Measurements from ENCODE around the gene ZNF385C. TPM values are rescaled to one million over a fixed set of nuclear protein-coding genes. Genes with fewer than 3 reads are reported as not detected.
A peak's percentile ranks its signal among the peaks of the same experiment; 100 is the strongest.

Gene ZNF385C
- total RNA-seq, 2 experiments from 2014 or later, result 0.67 to 0.85 TPM

- no peak for TF ChIP-seq EZH2phosphoT487 (IDR thresholded peaks at IDR 0.05; ENCODE audit: borderline replicate concordance, low read depth, low read length)
- TF ChIP-seq, protein P1, sequence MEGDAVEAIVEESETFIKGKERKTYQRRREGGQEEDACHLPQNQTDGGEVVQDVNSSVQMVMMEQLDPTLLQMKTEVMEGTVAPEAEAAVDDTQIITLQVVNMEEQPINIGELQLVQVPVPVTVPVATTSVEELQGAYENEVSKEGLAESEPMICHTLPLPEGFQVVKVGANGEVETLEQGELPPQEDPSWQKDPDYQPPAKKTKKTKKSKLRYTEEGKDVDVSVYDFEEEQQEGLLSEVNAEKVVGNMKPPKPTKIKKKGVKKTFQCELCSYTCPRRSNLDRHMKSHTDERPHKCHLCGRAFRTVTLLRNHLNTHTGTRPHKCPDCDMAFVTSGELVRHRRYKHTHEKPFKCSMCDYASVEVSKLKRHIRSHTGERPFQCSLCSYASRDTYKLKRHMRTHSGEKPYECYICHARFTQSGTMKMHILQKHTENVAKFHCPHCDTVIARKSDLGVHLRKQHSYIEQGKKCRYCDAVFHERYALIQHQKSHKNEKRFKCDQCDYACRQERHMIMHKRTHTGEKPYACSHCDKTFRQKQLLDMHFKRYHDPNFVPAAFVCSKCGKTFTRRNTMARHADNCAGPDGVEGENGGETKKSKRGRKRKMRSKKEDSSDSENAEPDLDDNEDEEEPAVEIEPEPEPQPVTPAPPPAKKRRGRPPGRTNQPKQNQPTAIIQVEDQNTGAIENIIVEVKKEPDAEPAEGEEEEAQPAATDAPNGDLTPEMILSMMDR (conservative IDR thresholded peaks at IDR 0.05; ENCODE audit: low read length), result no peak
- peaks cover 70% of the 10 kb centered on the region for H3K79me2 ChIP-seq (ENCODE audit: insufficient read depth, low read depth, low read length)
- peak overlapping the region; percentile 35 for H3K4me3 ChIP-seq (ENCODE audit: low read depth, low read length, poor library complexity, severe bottlenecking)
- H4K20me1 ChIP-seq (ENCODE audit: insufficient read depth, low read length), result 0 out of 2 replicates have a peak, but pooled peaks cover 5% of the 10 kb centered on the region
- intact Hi-C loops (cut with micrococcal nuclease; ENCODE audit: unreplicated experiment), result no loop called here
- H3K9me3 ChIP-seq (ENCODE audit: low read length), result no peaks in the 10 kb centered on the region
- H2AFZ ChIP-seq (ENCODE audit: low read length), result no peak overlapping the region
- BruUV-seq (replicated peaks), result no TSS peak
- H3K4me1 ChIP-seq (ENCODE audit: insufficient read depth, low read length, poor library complexity, severe bottlenecking), result peaks cover 64% of the 10 kb centered on the region
- peak overlapping the region; percentile 94 for H3K27ac ChIP-seq (ENCODE audit: low read depth, low read length, poor library complexity, severe bottlenecking)
- peaks cover 50% of the 10 kb centered on the region for H3K36me3 ChIP-seq (ENCODE audit: insufficient read depth, low read length)
- DNase-seq (ENCODE audit: low spot score), result peak; percentile 71
- CTCF ChIA-PET (ENCODE audit: unreplicated experiment), result interaction anchor here (0.6 kb wide), 1 partner anchor 20 kb away, joined by 3 read pairs; no protein-coding TSS in a partner anchor
- no peaks in the 10 kb centered on the region for H3K9me2 ChIP-seq (ENCODE audit: insufficient read depth, low read length)
- peak overlapping the region; percentile 62 for H3K4me2 ChIP-seq (ENCODE audit: low read length)
- POLR2A ChIA-PET, result interaction anchor here (1.0 kb wide), 2 partner anchors 17 to 21 kb away, joined by 3 to 4 read pairs; no protein-coding TSS in a partner anchor
Observed at GRCh38 chr17:42135664-42136653, 37.7 kb upstream of the ZNF385C start.

DNA sequence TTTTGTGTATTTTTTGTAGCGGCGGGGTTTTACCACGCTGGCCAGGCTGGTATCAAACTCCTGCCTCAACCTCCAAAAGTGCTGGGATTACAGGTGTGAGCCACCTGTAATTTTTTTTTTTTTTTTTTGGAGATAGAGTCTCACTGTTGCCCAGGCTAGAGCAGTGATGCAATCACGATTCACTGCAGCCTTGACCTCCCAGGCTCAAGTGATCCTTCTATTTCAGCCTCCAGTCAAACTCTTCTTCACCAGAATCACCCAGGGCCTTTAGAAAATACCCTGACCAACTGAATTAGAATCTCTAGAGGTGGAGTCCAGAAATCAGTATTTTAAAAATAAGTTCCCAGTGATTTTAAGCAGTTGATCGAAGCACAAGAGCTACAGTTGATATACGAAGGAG, 36.9 kb upstream of the ZNF385C start:
- TF ChIP-seq, protein P1 (conservative IDR thresholded peaks at IDR 0.05; ENCODE audit: low read length), result no peak
- no peak for TF ChIP-seq EZH2phosphoT487 (IDR thresholded peaks at IDR 0.05; ENCODE audit: borderline replicate concordance, low read depth, low read length)
- no TSS peak for BruUV-seq (replicated peaks)
- peak overlapping the region; percentile 94 for H3K27ac ChIP-seq (ENCODE audit: low read depth, low read length, poor library complexity, severe bottlenecking)
- peaks cover 71% of the 10 kb centered on the region for H3K79me2 ChIP-seq (ENCODE audit: insufficient read depth, low read depth, low read length)
- H2AFZ ChIP-seq (ENCODE audit: low read length), result no peak overlapping the region
- H3K4me3 ChIP-seq (ENCODE audit: low read depth, low read length, poor library complexity, severe bottlenecking), result no peak overlapping the region
- ChIA-PET CTCF (ENCODE audit: unreplicated experiment) (no interaction called here), POLR2A (interaction anchor here (0.6 to 1.5 kb wide), 5 partner anchors 16 to 307 kb away, joined by 3 to 5 read pairs (median 4); partner anchors contain the start of gene DNAJC7)
- H3K4me2 ChIP-seq (ENCODE audit: low read length), result peak overlapping the region; percentile 62
- no peaks in the 10 kb centered on the region for H3K9me2 ChIP-seq (ENCODE audit: insufficient read depth, low read length)
- peaks cover 69% of the 10 kb centered on the region for H3K4me1 ChIP-seq (ENCODE audit: insufficient read depth, low read length, poor library complexity, severe bottlenecking)
- no peaks in the 10 kb centered on the region for H3K9me3 ChIP-seq (ENCODE audit: low read length)
- DNase-seq (ENCODE audit: low spot score), result no peak
- 0 out of 2 replicates have a peak, but pooled peaks cover 5% of the 10 kb centered on the region for H4K20me1 ChIP-seq (ENCODE audit: insufficient read depth, low read length)
- H3K36me3 ChIP-seq (ENCODE audit: insufficient read depth, low read length), result peaks cover 53% of the 10 kb centered on the region
- intact Hi-C loops (cut with micrococcal nuclease; ENCODE audit: unreplicated experiment), result no loop called here

Measured in OCI-LY7 (cell line).